Kidney epithelial cell (primary cell): ENCODE results near the gene GRAMD4. TPM values are rescaled to one million over a fixed set of nuclear protein-coding genes. Genes with fewer than 3 reads are reported as not detected.

Source experiments
- DNase-seq: peaks from one replicate; pipeline ENCODE4 v3.0.0-alpha.2; 2010; ENCODE audit warnings: low read depth
- H3K27me3 ChIP-seq: 2 replicates; pipeline ENCODE4 v1.6.0; 2011; ENCODE audit warnings: low read length; ENCODE audit not compliant: control insufficient read depth, insufficient read depth
- H3K36me3 ChIP-seq: 2 replicates; pipeline ENCODE4 v1.5.1; 2011; ENCODE audit warnings: low read length; ENCODE audit not compliant: control insufficient read depth, insufficient read depth
- H3K4me3 ChIP-seq: 2 replicates; pipeline ENCODE4 v1.5.1; 2011; ENCODE audit warnings: low read depth, mild to moderate bottlenecking, control low read depth, low read length
- CTCF ChIP-seq: IDR thresholded peaks from 2 replicates; pipeline ENCODE4 v1.5.1; 2011; ENCODE audit warnings: mild to moderate bottlenecking, moderate library complexity, low read length, control low read depth, inconsistent platforms; ENCODE audit not compliant: insufficient read depth, poor library complexity, severe bottlenecking
- total RNA-seq: library from RNA; depleted of rRNA; stranded (reverse); fragments of >200 nt; gene quantifications from 2 replicates; pipeline ENCODE4 v1.2.3, GENCODE V29; 2015

GRAMD4 gene
- total RNA-seq, 1 donor from 2014 or later: 30.4 TPM

GRCh38 chr22:46726986-46727317 is 106.8 kb downstream of the GRAMD4 start:
- Histone ChIP-seq H3K36me3 (peaks cover 1% of the 10 kb centered on the region), H3K27me3 (no peaks in the 10 kb centered on the region), H3K4me3 (no peak overlapping the region)
- no peak for TF ChIP-seq CTCF
- no peak for DNase-seq

GRCh38 chr22:46727813-46728364 is 107.7 kb downstream of the GRAMD4 start:
- DNase-seq: no peak
- Histone ChIP-seq H3K27me3 (no peaks in the 10 kb centered on the region), H3K36me3 (peaks cover 1% of the 10 kb centered on the region), H3K4me3 (no peak overlapping the region)
- TF ChIP-seq CTCF: no peak

- Histone ChIP-seq H3K36me3 (peaks cover 1% of the 10 kb centered on the region), H3K4me3 (no peak overlapping the region), H3K27me3 (no peaks in the 10 kb centered on the region)
- no peak for DNase-seq
- TF ChIP-seq CTCF: no peak
These were observed 108.3 kb downstream of the GRAMD4 start for GRCh38 chr22:46728470-46728869.

Other genes with a start within 250 kb of the GRAMD4 start
- 180 and 210 TPM in 2 replicates for gene CELSR1, start 82.8 kb upstream of the GRAMD4 start, total RNA-seq
- gene CERK, start 117.9 kb downstream of the GRAMD4 start, total RNA-seq: 46.3 and 48.9 TPM in 2 replicates
- 25.7 and 33.5 TPM in 2 replicates for gene TBC1D22A, start 142.3 kb downstream of the GRAMD4 start, total RNA-seq